ENCODE measurements around the gene SUPT3H. TPM values are rescaled to one million over a fixed set of nuclear protein-coding genes. Genes with fewer than 3 reads are reported as not detected.

SUPT3H gene
- total RNA-seq, 1 donor from 2014 or later = 16.0 TPM

DNA sequence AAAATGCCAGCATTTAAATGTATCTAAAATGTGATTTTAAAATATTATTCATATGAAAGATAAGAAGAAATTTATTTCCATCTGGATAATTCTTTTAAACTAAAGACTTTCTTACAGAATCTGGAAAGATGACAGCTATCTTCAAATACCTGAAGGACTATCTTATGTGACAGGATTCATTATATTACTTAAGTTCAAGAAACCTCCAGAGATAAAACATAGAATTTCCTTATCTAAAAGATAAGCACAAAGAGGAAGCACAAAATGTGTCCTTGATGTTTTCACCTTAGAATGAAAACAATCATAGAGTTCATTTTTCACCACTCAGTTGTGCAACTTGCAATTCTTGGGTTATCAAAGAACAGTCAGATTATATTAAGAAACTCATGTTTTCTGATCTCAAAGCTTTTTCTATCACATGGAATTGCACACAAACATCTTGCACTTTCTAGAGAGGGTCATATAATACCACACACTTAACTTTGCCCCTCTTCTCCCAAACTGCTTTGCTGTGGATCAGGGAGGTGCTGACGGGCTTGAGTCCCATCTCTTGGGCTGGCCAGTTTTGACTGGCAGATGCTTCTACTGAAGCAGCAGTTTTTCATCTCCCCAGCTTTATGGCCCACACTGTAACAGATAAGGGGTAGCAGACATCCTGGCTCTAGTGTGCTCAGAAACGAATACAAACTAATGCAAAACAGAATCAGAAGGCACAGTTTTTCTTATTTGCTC, 522.9 kb downstream of the SUPT3H start:
- Mint-ChIP-seq H3K4me1 (ENCODE audit: low read depth, unreplicated experiment) (peaks cover 9% of the 10 kb centered on the region), H3K36me3 (ENCODE audit: unreplicated experiment) (no peaks in the 10 kb centered on the region), H3K27ac (ENCODE audit: unreplicated experiment) (no peak overlapping the region), H3K27me3 (ENCODE audit: unreplicated experiment) (no peaks in the 10 kb centered on the region), H3K9me3 (ENCODE audit: unreplicated experiment) (no peaks in the 10 kb centered on the region), H3K4me3 (ENCODE audit: unreplicated experiment) (no peak overlapping the region)
- DNase-seq = no peak
- no peak for TF ChIP-seq CTCF (IDR thresholded peaks at IDR 0.05; ENCODE audit: partially characterized antibody, unreplicated experiment)

- no peak overlapping the region for H3K4me3 Mint-ChIP-seq (ENCODE audit: unreplicated experiment)
- DNase-seq = no peak
- H3K27ac Mint-ChIP-seq (ENCODE audit: unreplicated experiment) = no peak overlapping the region
- TF ChIP-seq CTCF (IDR thresholded peaks at IDR 0.05; ENCODE audit: partially characterized antibody, unreplicated experiment) = no peak
- H3K27me3 Mint-ChIP-seq (ENCODE audit: unreplicated experiment) = no peaks in the 10 kb centered on the region
- peaks cover 6% of the 10 kb centered on the region for H3K4me1 Mint-ChIP-seq (ENCODE audit: low read depth, unreplicated experiment)
- H3K36me3 Mint-ChIP-seq (ENCODE audit: unreplicated experiment) = no peaks in the 10 kb centered on the region
- H3K9me3 Mint-ChIP-seq (ENCODE audit: unreplicated experiment) = peaks cover 4% of the 10 kb centered on the region
Measured at GRCh38 chr6:44851176-44851575, 526.6 kb downstream of the SUPT3H start.

DNA sequence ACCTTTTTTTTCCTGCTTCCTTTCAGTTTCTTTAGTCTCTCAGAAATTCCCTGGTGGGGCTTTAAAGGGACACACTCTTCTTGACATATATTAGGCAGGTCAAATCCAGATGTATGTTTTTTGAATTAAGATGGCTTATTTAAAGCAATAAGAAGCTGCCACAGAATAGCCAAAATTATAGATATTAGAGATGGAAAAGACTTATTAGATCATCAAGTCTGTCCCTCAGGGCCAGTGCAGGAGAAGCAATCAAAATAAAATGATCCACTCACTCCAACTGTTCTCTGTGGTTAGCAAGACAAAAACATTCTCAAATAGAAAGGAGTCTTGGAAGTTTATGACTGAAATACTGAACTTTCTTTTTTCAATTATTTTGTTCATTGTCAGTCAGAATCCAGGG, 527.4 kb downstream of the SUPT3H start:
- Mint-ChIP-seq H3K4me1 (ENCODE audit: low read depth, unreplicated experiment) (peaks cover 1% of the 10 kb centered on the region), H3K27me3 (ENCODE audit: unreplicated experiment) (peaks cover under 1% of the 10 kb centered on the region), H3K9me3 (ENCODE audit: unreplicated experiment) (peaks cover 4% of the 10 kb centered on the region), H3K36me3 (ENCODE audit: unreplicated experiment) (no peaks in the 10 kb centered on the region), H3K27ac (ENCODE audit: unreplicated experiment) (no peak overlapping the region), H3K4me3 (ENCODE audit: unreplicated experiment) (no peak overlapping the region)
- TF ChIP-seq CTCF (IDR thresholded peaks at IDR 0.05; ENCODE audit: partially characterized antibody, unreplicated experiment) = no peak
- DNase-seq = no peak

DNA sequence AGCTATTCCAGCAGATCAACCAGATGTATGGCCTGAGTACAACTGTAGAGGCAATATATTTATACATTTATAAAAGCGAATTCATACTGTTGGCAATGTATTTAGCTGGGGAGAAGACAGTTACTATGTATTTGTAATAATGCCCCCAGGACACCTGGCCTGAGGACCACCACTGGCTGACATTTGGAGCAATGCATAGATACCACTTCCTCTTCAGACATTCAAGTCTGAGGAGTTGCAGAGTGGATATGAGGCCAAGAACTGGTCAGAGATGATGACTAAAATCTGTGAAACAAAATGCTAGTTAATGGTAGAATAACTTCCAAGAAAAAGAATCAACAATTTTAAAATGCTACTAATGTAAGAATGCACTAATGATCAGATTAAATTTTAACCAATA, 527.9 kb downstream of the SUPT3H start:
- H3K27ac Mint-ChIP-seq (ENCODE audit: unreplicated experiment) = no peak overlapping the region
- H3K4me1 Mint-ChIP-seq (ENCODE audit: low read depth, unreplicated experiment) = no peaks in the 10 kb centered on the region
- H3K27me3 Mint-ChIP-seq (ENCODE audit: unreplicated experiment) = peaks cover 2% of the 10 kb centered on the region
- H3K4me3 Mint-ChIP-seq (ENCODE audit: unreplicated experiment) = no peak overlapping the region
- no peak for DNase-seq
- H3K36me3 Mint-ChIP-seq (ENCODE audit: unreplicated experiment) = no peaks in the 10 kb centered on the region
- no peak for TF ChIP-seq CTCF (IDR thresholded peaks at IDR 0.05; ENCODE audit: partially characterized antibody, unreplicated experiment)
- peaks cover 4% of the 10 kb centered on the region for H3K9me3 Mint-ChIP-seq (ENCODE audit: unreplicated experiment)

- Mint-ChIP-seq H3K27ac (ENCODE audit: unreplicated experiment) (no peak overlapping the region), H3K4me1 (ENCODE audit: low read depth, unreplicated experiment) (peaks cover 15% of the 10 kb centered on the region), H3K27me3 (ENCODE audit: unreplicated experiment) (peaks cover 4% of the 10 kb centered on the region), H3K4me3 (ENCODE audit: unreplicated experiment) (no peak overlapping the region), H3K9me3 (ENCODE audit: unreplicated experiment) (peaks cover 4% of the 10 kb centered on the region), H3K36me3 (ENCODE audit: unreplicated experiment) (no peaks in the 10 kb centered on the region)
- DNase-seq = no peak
- no peak for TF ChIP-seq CTCF (IDR thresholded peaks at IDR 0.05; ENCODE audit: partially characterized antibody, unreplicated experiment)
Measured at GRCh38 chr6:44843734-44844133, 534.0 kb downstream of the SUPT3H start.
